Activated T-helper 9 cell treated with anti-CD3 and anti-CD28 coated beads, Interleukin-2, amount 50 U/mL, for 16 hours (primary cell): ENCODE measurements around the gene POLG2.
"Not testable (repeated sequence)": the region's sequence is repeated elsewhere in the genome, so short reads cannot be mapped to it uniquely, and the experiment has no call there.

Experiments
- DNase-seq: peaks from one replicate; pipeline ENCODE4 v3.0.0-alpha.2; 2020; ENCODE audit warnings: low read depth

Gene POLG2

GRCh38 chr17:64484380-64484779 lies 12.5 kb downstream of the POLG2 start:
- no peak for DNase-seq

GRCh38 chr17:64480951-64481350 lies 15.9 kb downstream of the POLG2 start:
- DNase-seq: no peak

GRCh38 chr17:64477849-64478248 lies 19.0 kb downstream of the POLG2 start:
- DNase-seq: no peak

- no peak for DNase-seq
Observed at GRCh38 chr17:64472564-64472963, 24.3 kb downstream of the POLG2 start.

- no peak for DNase-seq
Observed at GRCh38 chr17:64471440-64471839, 25.4 kb downstream of the POLG2 start.

- DNase-seq: no peak
Observed at GRCh38 chr17:64470625-64471024, 26.2 kb downstream of the POLG2 start.

GRCh38 chr17:64466834-64467233 lies 30.0 kb downstream of the POLG2 start:
- DNase-seq: not testable (repeated sequence)

GRCh38 chr17:64466019-64466735 lies 30.7 kb downstream of the POLG2 start:
- no peak for DNase-seq

- DNase-seq: no peak
Observed at GRCh38 chr17:64461788-64462187, 35.1 kb downstream of the POLG2 start.

- no peak for DNase-seq
Observed at GRCh38 chr17:64460955-64461354, 35.9 kb downstream of the POLG2 start.

GRCh38 chr17:64459818-64460217 lies 37.0 kb downstream of the POLG2 start:
- not testable (repeated sequence) for DNase-seq

GRCh38 chr17:64459284-64459747 lies 37.5 kb downstream of the POLG2 start:
- no peak for DNase-seq

- no peak for DNase-seq
Observed at GRCh38 chr17:64458756-64459155, 38.1 kb downstream of the POLG2 start.

GRCh38 chr17:64457156-64457555 lies 39.7 kb downstream of the POLG2 start:
- DNase-seq: no peak

- no peak for DNase-seq
Observed at GRCh38 chr17:64455993-64456885, 40.6 kb downstream of the POLG2 start.

- no peak for DNase-seq
Observed at GRCh38 chr17:64449545-64449944, 47.3 kb downstream of the POLG2 start.

- no peak for DNase-seq
Observed at GRCh38 chr17:64448665-64449512, 48.0 kb downstream of the POLG2 start, which contains the start of gene MILR1. Gene MILR1, plus strand, starts transcription at chr17:64449115. Its CDS starts 54 bp downstream, at chr17:64449169.

GRCh38 chr17:64447526-64447925 lies 49.3 kb downstream of the POLG2 start:
- DNase-seq: no peak

- DNase-seq: no peak
Observed at GRCh38 chr17:64443086-64443760, 53.6 kb downstream of the POLG2 start.

- DNase-seq: no peak
Observed at GRCh38 chr17:64442541-64442971, 54.3 kb downstream of the POLG2 start.

GRCh38 chr17:64441772-64442540 lies 54.9 kb downstream of the POLG2 start:
- no peak for DNase-seq
